HepG2 (cell line): Measurements from ENCODE around the gene TANGO6. TPM values are rescaled to one million over a fixed set of nuclear protein-coding genes. Genes with fewer than 3 reads are reported as not detected.
A peak's percentile ranks its signal among the peaks of the same experiment; 100 is the strongest.

Source experiments
- ARNT2 ChIP-seq: sonication (generic); formaldehyde crosslinking; IDR thresholded peaks from 2 replicates; pipeline ENCODE4 v1.8.0; 2022; ENCODE audit warnings: mild to moderate bottlenecking, low read depth, missing genetic modification reagents, moderate library complexity
- E2F2 ChIP-seq: sonication (generic); formaldehyde crosslinking; IDR thresholded peaks from 2 replicates; pipeline ENCODE4 v1.4.0; 2020; ENCODE audit warnings: missing genetic modification reagents, borderline replicate concordance
- ESRRA ChIP-seq: sonication (generic); formaldehyde crosslinking; IDR thresholded peaks from 2 replicates; pipeline ENCODE4 v1.5.1; 2020; ENCODE audit warnings: mild to moderate bottlenecking, low read depth, missing genetic modification reagents
- FOXO4 ChIP-seq: sonication (generic); formaldehyde crosslinking; conservative IDR thresholded peaks from 2 replicates; pipeline ENCODE4 v1.8.1; 2023; ENCODE audit warnings: missing genetic modification reagents
- GPBP1L1 ChIP-seq: sonication (generic); formaldehyde crosslinking; IDR thresholded peaks from 2 replicates; pipeline ENCODE4 v1.5.0; 2020; ENCODE audit warnings: mild to moderate bottlenecking, missing genetic modification reagents
- GZF1 ChIP-seq: sonication (generic); formaldehyde crosslinking; IDR thresholded peaks from 2 replicates; pipeline ENCODE4 v1.5.1; 2020; ENCODE audit warnings: mild to moderate bottlenecking, missing genetic modification reagents
- KLF11 ChIP-seq: IDR thresholded peaks from 2 replicates; pipeline ENCODE4 v1.6.1; 2016; ENCODE audit warnings: missing compliant biosample characterization
- MTERF4 ChIP-seq: sonication (generic); formaldehyde crosslinking; IDR thresholded peaks from 2 replicates; pipeline ENCODE4 v1.8.0; 2023; ENCODE audit warnings: mild to moderate bottlenecking, missing genetic modification reagents
- MXD4 ChIP-seq: IDR thresholded peaks from 2 replicates; pipeline ENCODE4 v1.6.1; 2016; ENCODE audit warnings: mild to moderate bottlenecking, missing biosample characterization, missing genetic modification reagents
- PHF8 ChIP-seq: sonication (generic); formaldehyde crosslinking; IDR thresholded peaks from 2 replicates; pipeline ENCODE4 v1.5.0; 2020; ENCODE audit warnings: missing genetic modification reagents
- PTBP1 ChIP-seq: fragments of 200-400 bp; formaldehyde crosslinking; IDR thresholded peaks from 2 replicates; pipeline ENCODE4 v1.6.1; 2018; ENCODE audit warnings: low read length, low read depth; ENCODE audit not compliant: poor library complexity, severe bottlenecking
- REL ChIP-seq: sonication (generic); formaldehyde crosslinking; conservative IDR thresholded peaks from 2 replicates; pipeline ENCODE4 v1.8.0; 2022; ENCODE audit warnings: mild to moderate bottlenecking, missing genetic modification reagents, moderate library complexity
- RFX1 ChIP-seq: fragments of 450-650 bp; IDR thresholded peaks from 2 replicates; pipeline ENCODE4 v1.6.1; 2017
- SSRP1 ChIP-seq: IDR thresholded peaks from 2 replicates; pipeline ENCODE4 v1.6.1; 2016; ENCODE audit warnings: control low read depth
- TEAD2 ChIP-seq: sonication (generic); formaldehyde crosslinking; IDR thresholded peaks from 2 replicates; pipeline ENCODE4 v1.9.0; 2021; ENCODE audit warnings: missing genetic modification reagents
- ZBTB34 ChIP-seq: sonication (generic); formaldehyde crosslinking; IDR thresholded peaks from 2 replicates; pipeline ENCODE4 v1.8.0; 2022; ENCODE audit warnings: mild to moderate bottlenecking, missing genetic modification reagents
- ZBTB43 ChIP-seq: sonication (generic); formaldehyde crosslinking; conservative IDR thresholded peaks from 2 replicates; pipeline ENCODE4 v1.4.0; 2020; ENCODE audit warnings: missing genetic modification reagents
- ZC3H4 ChIP-seq: sonication (generic); formaldehyde crosslinking; IDR thresholded peaks from 2 replicates; pipeline ENCODE4 v1.4.0; 2020; ENCODE audit warnings: missing genetic modification reagents, borderline replicate concordance
- ZFP37 ChIP-seq: sonication (generic); formaldehyde crosslinking; IDR thresholded peaks from 2 replicates; pipeline ENCODE4 v1.4.0; 2020; ENCODE audit warnings: missing genetic modification reagents, borderline replicate concordance
- ZNF577 ChIP-seq: sonication (generic); formaldehyde crosslinking; IDR thresholded peaks from 2 replicates; pipeline ENCODE4 v1.4.0; 2020; ENCODE audit warnings: mild to moderate bottlenecking, low read depth, missing genetic modification reagents, borderline replicate concordance
- ZNF83 ChIP-seq: sonication (generic); formaldehyde crosslinking; IDR thresholded peaks from 2 replicates; pipeline ENCODE4 v1.4.0; 2020; ENCODE audit warnings: missing genetic modification reagents, mild to moderate bottlenecking, borderline replicate concordance
- polyA plus RNA-seq, 8 experiments: library from polyadenylated mRNA; depleted of rRNA in 3 of 8; stranded (reverse) in 7 of 8; unstranded in 1 of 8; fragments of >200 nt; fragmentation: Illumina TruSeq in 4 of 8; extraction: Trizol in 4 of 8; gene quantifications; 2 replicates each; pipeline versions ENCODE4 v1.2.1 to v1.2.3, GENCODE V29; 2011 to 2016; ENCODE audit warnings: low read depth in 4 of 8, missing spikeins in 1 of 8, mixed read lengths in 1 of 8; ENCODE audit not compliant: insufficient read depth in 1 of 8
- total RNA-seq, 5 experiments: library from RNA; depleted of rRNA; stranded (reverse); fragments of >200 nt; fragmentation: Illumina TruSeq; extraction: Trizol; gene quantifications; 2 replicates each; pipeline ENCODE4 v1.2.3, GENCODE V29; 2016; ENCODE audit warnings: low read depth in 1 of 5

Gene TANGO6
- total and polyA plus RNA-seq, 2 of the 13 experiments (the other 11 are each of a cell fraction or from before 2014, with no cell fraction given), result 7.2 to 13.3 TPM

GRCh38 chr16:69132424-69133252 lies 289.3 kb downstream of the TANGO6 start, which contains the start of the genes CHTF8 and UTP4 (continued):
- 0 out of 2 replicates have a peak, but pooled peaks have one; percentile 74 for TF ChIP-seq MTERF4 (CRISPR knock-in tag)
- no peak for TF ChIP-seq SSRP1 (CRISPR knock-in tag)
- TF ChIP-seq ZNF83 (CRISPR knock-in tag), result no peak
- TF ChIP-seq FOXO4, result 0 out of 2 replicates have a peak, but pooled peaks have one; percentile 67
- TF ChIP-seq PTBP1, result no peak
- peak; percentile 22; the same call in 1 of the 2 replicates for TF ChIP-seq GZF1 (CRISPR knock-in tag)
- TF ChIP-seq ZBTB34 (CRISPR knock-in tag), result no peak
- no peak for TF ChIP-seq ZC3H4 (CRISPR knock-in tag)
- TF ChIP-seq ZNF577, result no peak
- TF ChIP-seq ARNT2 (CRISPR knock-in tag), result peak; percentile 86
- no peak; the same call in 1 of the 2 replicates for TF ChIP-seq TEAD2 (CRISPR knock-in tag)
- peak; percentile 98 for TF ChIP-seq MXD4 (CRISPR knock-in tag)
- TF ChIP-seq ZFP37 (CRISPR knock-in tag), result peak; percentile 44; the same call in 1 of the 2 replicates
- no peak for TF ChIP-seq ZBTB43 (CRISPR knock-in tag)
- 0 out of 2 replicates have a peak, but pooled peaks have one; percentile 5 for TF ChIP-seq E2F2
- TF ChIP-seq PHF8, result peak; percentile 91
- TF ChIP-seq KLF11 (CRISPR knock-in tag), result no peak
- TF ChIP-seq GPBP1L1 (CRISPR knock-in tag), result no peak
- TF ChIP-seq RFX1, result no peak
- peak; percentile 73; the same call in 1 of the 2 replicates for TF ChIP-seq REL (CRISPR knock-in tag)
- TF ChIP-seq ESRRA, result peak; percentile 48; the same call in 1 of the 2 replicates
